Neural cell (in vitro differentiated cells): ENCODE results near the gene VOPP1. TPM values are rescaled to one million over a fixed set of nuclear protein-coding genes. Genes with fewer than 3 reads are reported as not detected.

Experiments used
- H2AFZ ChIP-seq: fragments of 200-600, 300-800 bp; sonication (generic), shearing (Covaris generic); 2 replicates; pipeline ENCODE4 v1.6.0; 2014; ENCODE audit warnings: low read depth, mild to moderate bottlenecking, antibody characterized with exemption, low read length, moderate library complexity
- H3F3A ChIP-seq: fragments of 200-600 bp; shearing (Covaris generic); 2 replicates; pipeline ENCODE4 v1.6.1; 2016; ENCODE audit warnings: mild to moderate bottlenecking, moderate library complexity, mixed read lengths, antibody characterized with exemption, low read length; ENCODE audit not compliant: insufficient read depth, poor library complexity, severe bottlenecking
- H3K27ac ChIP-seq: fragments of 200-600, 300-800 bp; sonication (generic), shearing (Covaris generic); 2 replicates; pipeline ENCODE4 v1.5.1; 2014; ENCODE audit warnings: mild to moderate bottlenecking, low read length, moderate library complexity
- H3K27me3 ChIP-seq: fragments of 300-800, 200-600 bp; sonication (generic), shearing (Covaris generic); 2 replicates; pipeline ENCODE4 v1.6.0; 2014; ENCODE audit warnings: mild to moderate bottlenecking, low read depth, low read length, moderate library complexity; ENCODE audit not compliant: insufficient read depth
- H3K36me3 ChIP-seq: fragments of 300-800, 200-600 bp; sonication (generic), shearing (Covaris generic); 2 replicates; pipeline ENCODE4 v1.5.1; 2014; ENCODE audit warnings: mild to moderate bottlenecking, antibody characterized with exemption, low read length, moderate library complexity; ENCODE audit not compliant: insufficient read depth
- H3K4me2 ChIP-seq: fragments of 300-800, 200-600 bp; sonication (generic), shearing (Covaris generic); 2 replicates; pipeline ENCODE4 v1.6.0; 2014; ENCODE audit warnings: mild to moderate bottlenecking, low read length
- H3K4me3 ChIP-seq: fragments of 300-800, 200-600 bp; sonication (generic), shearing (Covaris generic); 2 replicates; pipeline ENCODE4 v1.5.1; 2014; ENCODE audit warnings: mild to moderate bottlenecking, low read length, moderate library complexity
- H3K79me2 ChIP-seq: fragments of 200-600 bp; shearing (Covaris generic); replicated peaks from 2 replicates; pipeline ENCODE4 v1.6.0; 2014; ENCODE audit warnings: mild to moderate bottlenecking, low read length, moderate library complexity; ENCODE audit not compliant: insufficient read depth
- H3K9ac ChIP-seq: fragments of 300-800, 200-600 bp; sonication (generic), shearing (Covaris generic); 2 replicates; pipeline ENCODE4 v1.6.1; 2016; ENCODE audit warnings: mild to moderate bottlenecking, low read length, mixed read lengths
- H3K9me2 ChIP-seq: fragments of 200-600 bp; shearing (Covaris generic); 2 replicates; pipeline ENCODE4 v1.6.1; 2016; ENCODE audit warnings: mild to moderate bottlenecking, low read length, mixed read lengths; ENCODE audit not compliant: insufficient read depth
- H3K9me3 ChIP-seq: fragments of 200-600, 300-800 bp; sonication (generic), shearing (Covaris generic); 2 replicates; pipeline ENCODE4 v1.6.1; 2016; ENCODE audit warnings: mild to moderate bottlenecking, mixed run types, low read length, moderate library complexity, mixed read lengths
- H4K20me1 ChIP-seq: fragments of 200-600 bp; shearing (Covaris generic); 2 replicates; pipeline ENCODE4 v1.6.1; 2016; ENCODE audit warnings: mild to moderate bottlenecking, mixed run types; ENCODE audit not compliant: insufficient read depth
- EP300 ChIP-seq: fragments of 450-650 bp; conservative IDR thresholded peaks from 2 replicates; pipeline ENCODE4 v1.6.1; 2014; ENCODE audit warnings: antibody characterized with exemption, mild to moderate bottlenecking, moderate library complexity; ENCODE audit not compliant: poor library complexity, severe bottlenecking
- EZH2 ChIP-seq: fragments of 200-600, 300-800 bp; shearing (Covaris generic), sonication (generic); IDR thresholded peaks from 2 replicates; pipeline ENCODE4 v1.6.1; 2014; ENCODE audit warnings: antibody characterized with exemption, low read length, borderline replicate concordance, mild to moderate bottlenecking; ENCODE audit not compliant: insufficient read depth, poor library complexity, severe bottlenecking
- MXI1 ChIP-seq: fragments of 450-650 bp; conservative IDR thresholded peaks from 2 replicates; pipeline ENCODE4 v1.6.1; 2014; ENCODE audit warnings: antibody characterized with exemption, mild to moderate bottlenecking; ENCODE audit not compliant: poor library complexity, severe bottlenecking
- POLR2AphosphoS5 ChIP-seq: IDR thresholded peaks from 2 replicates; pipeline ENCODE4 v1.6.1; 2012
- RAD21 ChIP-seq: fragments of 450-650 bp; conservative IDR thresholded peaks from 2 replicates; pipeline ENCODE4 v1.6.1; 2014; ENCODE audit warnings: antibody characterized with exemption, mild to moderate bottlenecking, moderate library complexity
- SMC3 ChIP-seq: fragments of 450-650 bp; conservative IDR thresholded peaks from 2 replicates; pipeline ENCODE4 v1.6.1; 2014; ENCODE audit warnings: antibody characterized with exemption, mild to moderate bottlenecking, moderate library complexity; ENCODE audit not compliant: poor library complexity
- TAF1 ChIP-seq: IDR thresholded peaks from 2 replicates; pipeline ENCODE4 v1.6.1; 2012; ENCODE audit warnings: low read depth
- polyA plus RNA-seq: library from polyadenylated mRNA; depleted of rRNA; stranded (reverse); fragments of >200 nt; gene quantifications from 2 replicates; pipeline ENCODE4 v1.2.3, GENCODE V29; 2014
- TF ChIP-seq, protein P1 (sequence below): fragments of 450-650 bp; IDR thresholded peaks from 2 replicates; pipeline ENCODE4 v1.5.1; 2014; ENCODE audit warnings: antibody characterized with exemption, mild to moderate bottlenecking, moderate library complexity; ENCODE audit not compliant: poor library complexity, severe bottlenecking
- TF ChIP-seq, protein P2 (sequence below): IDR thresholded peaks from 2 replicates; pipeline ENCODE4 v1.6.1; 2012; ENCODE audit warnings: borderline replicate concordance

Gene VOPP1
- polyA plus RNA-seq, 1 donor from 2014 or later: 85.8 TPM

DNA sequence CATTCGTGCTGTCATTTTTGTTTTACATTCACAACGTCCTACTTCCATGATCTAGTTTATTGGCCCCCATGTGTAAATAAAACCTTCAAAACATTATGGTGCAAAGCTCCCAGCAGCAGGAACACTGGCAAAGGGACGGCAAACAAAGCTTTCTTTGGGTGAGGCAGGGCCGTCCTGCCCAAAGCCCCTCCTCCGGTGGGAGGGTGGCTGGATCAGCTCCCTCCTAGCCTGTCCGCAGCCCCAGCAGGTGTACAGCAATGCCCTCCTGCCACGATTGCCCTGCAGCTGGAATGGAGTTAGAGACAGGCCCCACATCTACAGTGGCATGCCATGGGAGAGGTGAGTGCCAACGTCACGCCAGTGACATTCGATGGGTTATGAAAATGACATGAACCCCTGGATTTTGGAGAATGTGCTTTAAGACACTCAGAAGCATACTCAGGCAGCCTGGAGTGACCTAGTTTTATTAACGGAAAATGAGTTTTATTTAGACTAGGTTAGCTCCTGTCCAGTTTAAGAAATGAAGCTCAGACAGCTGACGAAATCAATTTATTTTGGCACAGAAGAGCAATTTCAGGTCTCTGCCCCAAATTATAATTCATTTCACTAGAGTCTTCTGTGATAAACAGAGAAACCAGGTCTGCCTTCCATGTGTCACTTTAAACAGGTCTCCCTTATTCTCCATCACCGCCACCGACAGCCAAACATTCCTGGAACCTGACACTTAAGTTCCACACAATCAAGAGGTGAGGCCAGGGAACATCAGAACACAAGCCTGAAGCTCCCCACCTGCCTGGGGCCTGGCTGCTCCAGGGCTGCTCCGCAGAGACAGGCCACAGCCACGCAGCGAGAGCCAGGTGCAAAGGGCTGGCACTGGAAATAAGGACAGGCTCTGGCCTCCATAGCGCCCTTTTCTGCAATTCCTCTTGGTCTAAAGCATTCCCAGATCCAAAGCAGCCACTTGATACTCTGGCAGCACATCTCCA is 50.1 kb downstream of the VOPP1 start:
- Histone ChIP-seq H3K36me3 (no peaks in the 10 kb centered on the region), H4K20me1 (no peaks in the 10 kb centered on the region), H3K4me3 (no peak overlapping the region), H3K79me2 (peaks cover 19% of the 10 kb centered on the region), H3K27ac (no peak overlapping the region), H3K4me2 (no peak overlapping the region), H3K9ac (no peak overlapping the region), H2AFZ (no peak overlapping the region), H3K9me3 (no peaks in the 10 kb centered on the region), H3K9me2 (no peaks in the 10 kb centered on the region), H3K27me3 (no peaks in the 10 kb centered on the region), H3F3A (no peaks in the 10 kb centered on the region)
- TF ChIP-seq, protein P1, sequence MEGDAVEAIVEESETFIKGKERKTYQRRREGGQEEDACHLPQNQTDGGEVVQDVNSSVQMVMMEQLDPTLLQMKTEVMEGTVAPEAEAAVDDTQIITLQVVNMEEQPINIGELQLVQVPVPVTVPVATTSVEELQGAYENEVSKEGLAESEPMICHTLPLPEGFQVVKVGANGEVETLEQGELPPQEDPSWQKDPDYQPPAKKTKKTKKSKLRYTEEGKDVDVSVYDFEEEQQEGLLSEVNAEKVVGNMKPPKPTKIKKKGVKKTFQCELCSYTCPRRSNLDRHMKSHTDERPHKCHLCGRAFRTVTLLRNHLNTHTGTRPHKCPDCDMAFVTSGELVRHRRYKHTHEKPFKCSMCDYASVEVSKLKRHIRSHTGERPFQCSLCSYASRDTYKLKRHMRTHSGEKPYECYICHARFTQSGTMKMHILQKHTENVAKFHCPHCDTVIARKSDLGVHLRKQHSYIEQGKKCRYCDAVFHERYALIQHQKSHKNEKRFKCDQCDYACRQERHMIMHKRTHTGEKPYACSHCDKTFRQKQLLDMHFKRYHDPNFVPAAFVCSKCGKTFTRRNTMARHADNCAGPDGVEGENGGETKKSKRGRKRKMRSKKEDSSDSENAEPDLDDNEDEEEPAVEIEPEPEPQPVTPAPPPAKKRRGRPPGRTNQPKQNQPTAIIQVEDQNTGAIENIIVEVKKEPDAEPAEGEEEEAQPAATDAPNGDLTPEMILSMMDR: no peak
- TF ChIP-seq EP300 (no peak), EZH2 (no peak), MXI1 (no peak), POLR2AphosphoS5 (no peak), TAF1 (no peak), SMC3 (no peak)
- TF ChIP-seq, protein P2, sequence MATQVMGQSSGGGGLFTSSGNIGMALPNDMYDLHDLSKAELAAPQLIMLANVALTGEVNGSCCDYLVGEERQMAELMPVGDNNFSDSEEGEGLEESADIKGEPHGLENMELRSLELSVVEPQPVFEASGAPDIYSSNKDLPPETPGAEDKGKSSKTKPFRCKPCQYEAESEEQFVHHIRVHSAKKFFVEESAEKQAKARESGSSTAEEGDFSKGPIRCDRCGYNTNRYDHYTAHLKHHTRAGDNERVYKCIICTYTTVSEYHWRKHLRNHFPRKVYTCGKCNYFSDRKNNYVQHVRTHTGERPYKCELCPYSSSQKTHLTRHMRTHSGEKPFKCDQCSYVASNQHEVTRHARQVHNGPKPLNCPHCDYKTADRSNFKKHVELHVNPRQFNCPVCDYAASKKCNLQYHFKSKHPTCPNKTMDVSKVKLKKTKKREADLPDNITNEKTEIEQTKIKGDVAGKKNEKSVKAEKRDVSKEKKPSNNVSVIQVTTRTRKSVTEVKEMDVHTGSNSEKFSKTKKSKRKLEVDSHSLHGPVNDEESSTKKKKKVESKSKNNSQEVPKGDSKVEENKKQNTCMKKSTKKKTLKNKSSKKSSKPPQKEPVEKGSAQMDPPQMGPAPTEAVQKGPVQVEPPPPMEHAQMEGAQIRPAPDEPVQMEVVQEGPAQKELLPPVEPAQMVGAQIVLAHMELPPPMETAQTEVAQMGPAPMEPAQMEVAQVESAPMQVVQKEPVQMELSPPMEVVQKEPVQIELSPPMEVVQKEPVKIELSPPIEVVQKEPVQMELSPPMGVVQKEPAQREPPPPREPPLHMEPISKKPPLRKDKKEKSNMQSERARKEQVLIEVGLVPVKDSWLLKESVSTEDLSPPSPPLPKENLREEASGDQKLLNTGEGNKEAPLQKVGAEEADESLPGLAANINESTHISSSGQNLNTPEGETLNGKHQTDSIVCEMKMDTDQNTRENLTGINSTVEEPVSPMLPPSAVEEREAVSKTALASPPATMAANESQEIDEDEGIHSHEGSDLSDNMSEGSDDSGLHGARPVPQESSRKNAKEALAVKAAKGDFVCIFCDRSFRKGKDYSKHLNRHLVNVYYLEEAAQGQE: no peak

DNA sequence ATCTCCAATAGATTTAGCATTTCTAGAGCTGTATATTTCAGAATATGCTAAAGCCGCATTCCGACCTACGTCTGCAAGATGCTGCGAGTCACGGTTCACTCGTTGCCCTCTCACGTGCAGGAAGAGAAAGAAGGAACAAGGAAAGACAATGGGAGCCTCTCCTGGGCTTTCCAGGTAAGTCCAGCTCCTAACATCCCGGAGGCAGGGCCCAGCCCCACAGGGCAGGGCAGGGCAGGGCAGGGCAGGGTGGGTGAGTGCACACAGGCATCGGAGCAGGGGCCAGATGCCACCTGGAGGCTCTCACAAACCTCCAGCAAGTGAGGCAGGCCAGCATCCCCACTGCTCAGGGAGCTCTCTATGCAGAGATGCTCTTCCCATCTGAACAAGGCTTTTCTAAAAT is 50.8 kb downstream of the VOPP1 start:
- no peak overlapping the region for H3K4me3 ChIP-seq

More for the DNA sequence above, 50.8 kb downstream of the VOPP1 start:
- Histone ChIP-seq H3K4me2 (no peak overlapping the region), H2AFZ (no peak overlapping the region), H3K9ac (no peak overlapping the region), H3F3A (no peaks in the 10 kb centered on the region), H3K79me2 (peaks cover 19% of the 10 kb centered on the region), H3K27ac (no peak overlapping the region), H3K9me3 (no peaks in the 10 kb centered on the region), H3K27me3 (no peaks in the 10 kb centered on the region), H4K20me1 (no peaks in the 10 kb centered on the region), H3K9me2 (no peaks in the 10 kb centered on the region), H3K36me3 (no peaks in the 10 kb centered on the region)
- TF ChIP-seq POLR2AphosphoS5 (no peak), MXI1 (no peak), SMC3 (no peak), TAF1 (no peak), EZH2 (no peak), RAD21 (no peak), EP300 (no peak)
- TF ChIP-seq, protein P1: no peak
- TF ChIP-seq, protein P2: no peak
